NCI-H2171 treated with DMSO at 0.1 percent for 48 hours (cell line): ENCODE measurements around the gene EPAS1.

Source experiments
- DNase-seq: peaks from one replicate; lab custom pipeline; 2025; lab: John Stamatoyannopoulos, UW

Gene EPAS1

DNA sequence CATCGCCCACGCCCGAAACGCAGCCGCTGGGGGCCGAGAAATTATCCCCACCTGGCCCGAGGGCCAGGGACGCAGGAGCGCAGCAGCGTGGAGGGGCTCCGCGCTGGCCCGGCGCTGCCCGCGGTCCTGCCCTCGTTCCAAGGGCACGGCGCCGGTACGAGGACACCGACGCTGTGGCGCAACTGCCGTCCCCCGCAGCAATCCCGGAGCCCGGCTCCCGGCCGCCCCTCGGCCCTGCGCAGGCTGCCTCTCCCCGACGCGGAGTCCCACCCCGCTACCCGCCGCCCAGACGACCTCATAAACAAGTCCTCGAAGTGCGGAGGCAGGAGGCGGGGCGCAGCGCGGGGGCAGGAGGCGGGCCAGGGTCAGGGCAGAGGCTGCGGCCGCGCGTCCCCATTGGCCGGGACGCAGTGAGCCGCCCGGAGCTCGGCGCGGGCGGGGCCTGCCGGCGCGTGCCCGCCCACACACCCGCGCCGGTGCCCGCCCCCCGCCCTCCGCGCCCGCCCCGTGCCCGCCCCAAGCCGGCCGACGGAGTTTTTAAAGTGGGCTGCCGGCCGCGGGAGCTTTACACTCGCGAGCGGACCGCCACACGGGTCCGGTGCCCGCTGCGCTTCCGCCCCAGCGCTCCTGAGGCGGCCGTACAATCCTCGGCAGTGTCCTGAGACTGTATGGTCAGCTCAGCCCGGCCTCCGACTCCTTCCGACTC lies at the start of gene EPAS1:
EPAS1 (plus strand) TSS at position 568 of the 706 bp plus-strand sequence. CDS start 505 bp downstream, outside the sequence.
- peak; percentile 57 for DNase-seq

GRCh38 chr2:46248171-46248570 lies 49.0 kb upstream of the EPAS1 start:
- no peak for DNase-seq

- DNase-seq, result no peak
These were observed 47.6 kb upstream of the EPAS1 start for GRCh38 chr2:46249654-46250053.

DNA sequence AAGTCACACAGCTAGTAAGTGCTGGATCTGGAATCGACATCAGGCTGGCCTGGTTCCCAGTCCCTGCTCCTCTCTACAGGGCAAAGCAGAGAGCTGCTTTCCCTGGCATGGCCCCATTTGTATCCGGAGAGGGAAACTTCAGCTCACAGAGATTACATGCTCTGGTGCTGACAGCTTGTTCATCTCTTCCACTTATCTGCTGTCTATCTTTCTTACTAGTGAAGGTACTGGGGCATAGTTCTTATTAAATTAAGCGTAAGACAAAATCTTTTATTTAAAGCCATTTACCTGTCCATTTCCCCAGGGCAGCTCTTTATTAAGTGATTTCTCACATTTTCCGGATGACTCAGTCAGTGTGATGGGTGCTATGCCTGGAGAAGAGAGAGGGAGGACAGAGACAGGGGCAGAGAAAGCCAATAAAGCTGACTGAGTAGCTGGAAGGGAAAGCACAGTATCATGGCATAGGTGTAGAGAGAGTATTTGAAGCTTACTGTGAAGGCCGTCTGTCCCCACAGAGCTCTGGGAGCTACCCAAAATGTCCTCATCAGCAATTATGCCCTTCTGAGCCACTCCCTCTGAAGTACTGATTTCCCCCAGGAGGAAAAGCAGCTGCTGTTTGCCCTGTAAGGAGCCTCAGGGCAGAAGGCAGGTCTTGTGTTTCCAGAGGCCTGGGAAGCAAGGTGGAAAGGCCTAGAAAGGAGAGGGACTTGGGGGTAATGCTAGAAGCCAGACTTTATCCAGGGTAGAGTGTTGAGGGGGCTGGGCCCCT lies 44.1 kb upstream of the EPAS1 start:
- peak; percentile 66 for DNase-seq

- no peak for DNase-seq
These were observed 42.7 kb upstream of the EPAS1 start for GRCh38 chr2:46254474-46254873.

DNA sequence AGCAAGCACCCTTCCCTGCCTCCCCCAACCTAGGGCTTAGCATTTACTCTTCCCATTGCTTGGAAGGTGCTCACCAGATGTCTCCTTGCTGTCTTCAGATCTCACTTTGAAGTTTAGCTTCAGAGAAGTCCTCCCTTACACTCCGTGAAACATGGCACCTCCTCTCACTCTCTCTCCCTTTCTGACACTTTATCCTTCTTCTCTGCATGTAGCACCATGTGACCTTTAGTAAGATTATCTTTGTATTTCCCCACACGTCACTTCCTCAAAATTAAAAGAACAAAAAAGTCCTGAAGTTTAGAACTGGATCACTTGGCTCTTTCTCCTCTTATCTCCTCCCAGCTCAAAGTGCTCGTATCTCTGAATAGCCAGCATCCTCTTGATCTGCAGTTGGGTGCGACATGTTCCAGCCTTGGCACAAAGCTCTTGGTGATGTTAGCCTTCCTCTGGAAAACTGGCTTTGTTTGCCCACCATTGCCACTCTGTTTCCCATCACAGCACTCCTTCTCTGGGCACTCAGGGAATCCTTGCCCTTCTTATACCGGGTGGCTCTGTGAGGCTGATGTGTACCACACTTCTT lies 40.6 kb upstream of the EPAS1 start:
- DNase-seq, result no peak

- DNase-seq, result peak; percentile 84
These were observed 39.7 kb upstream of the EPAS1 start for GRCh38 chr2:46257476-46257875.

DNA sequence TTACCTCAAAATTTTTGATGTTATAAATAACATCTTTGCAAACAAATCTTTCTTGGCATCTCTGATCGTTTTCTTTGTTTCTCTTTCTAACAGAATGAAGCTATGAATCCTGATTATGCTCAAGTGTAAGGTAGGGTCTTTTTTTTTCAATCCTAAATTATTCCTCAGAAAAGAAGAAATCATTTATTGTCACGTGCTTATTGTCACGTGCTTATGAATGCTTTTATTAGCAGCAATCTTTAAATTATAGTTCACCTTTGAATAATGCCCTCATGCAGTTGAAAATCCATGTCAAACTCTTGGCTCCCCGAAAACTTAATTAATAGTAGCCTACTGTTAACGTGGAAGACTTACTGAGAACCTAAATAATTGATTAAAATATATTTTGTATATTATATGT lies 39.2 kb upstream of the EPAS1 start:
- DNase-seq, result no peak

DNA sequence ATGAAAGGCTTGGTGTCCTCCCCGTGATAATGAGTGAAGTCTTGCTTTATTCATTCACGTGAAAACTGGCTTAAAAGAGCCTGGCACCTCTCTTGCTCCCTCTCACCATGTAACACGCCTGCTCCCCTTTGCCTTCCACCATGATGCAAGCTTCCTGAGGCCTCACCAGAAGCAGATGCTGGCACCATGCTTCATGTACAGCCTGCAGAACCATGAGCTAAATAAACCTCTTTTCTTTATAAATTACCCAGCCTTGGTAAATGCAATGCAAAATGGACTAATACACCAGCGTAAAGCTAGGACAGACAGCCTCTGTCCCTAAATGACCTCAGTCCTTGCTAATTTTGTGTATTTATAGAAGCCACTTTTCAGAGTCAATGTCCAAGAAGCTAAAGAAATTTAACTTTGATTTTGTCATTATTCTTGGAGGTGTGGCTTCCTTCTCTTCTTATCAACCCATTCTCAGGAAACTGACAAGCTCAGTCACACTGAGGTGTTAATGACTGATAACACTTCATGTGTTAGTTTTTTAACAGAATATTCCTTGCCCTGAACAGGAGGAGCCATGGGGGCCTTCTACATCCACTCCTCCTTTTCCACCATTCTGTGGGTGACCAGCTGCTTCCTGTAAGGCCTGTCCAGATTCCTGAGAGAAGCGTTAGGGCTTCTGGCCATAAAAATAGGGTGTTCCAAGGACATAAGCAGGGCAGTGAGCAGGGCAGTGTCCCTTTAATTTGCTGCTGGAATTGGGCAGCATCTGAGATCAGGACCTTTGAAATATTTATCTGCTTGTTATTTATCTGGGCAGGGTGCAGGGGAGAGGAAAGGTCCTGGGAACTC lies 38.0 kb upstream of the EPAS1 start:
- no peak for DNase-seq

- DNase-seq, result no peak
These were observed 37.4 kb upstream of the EPAS1 start for GRCh38 chr2:46259777-46260168.

DNA sequence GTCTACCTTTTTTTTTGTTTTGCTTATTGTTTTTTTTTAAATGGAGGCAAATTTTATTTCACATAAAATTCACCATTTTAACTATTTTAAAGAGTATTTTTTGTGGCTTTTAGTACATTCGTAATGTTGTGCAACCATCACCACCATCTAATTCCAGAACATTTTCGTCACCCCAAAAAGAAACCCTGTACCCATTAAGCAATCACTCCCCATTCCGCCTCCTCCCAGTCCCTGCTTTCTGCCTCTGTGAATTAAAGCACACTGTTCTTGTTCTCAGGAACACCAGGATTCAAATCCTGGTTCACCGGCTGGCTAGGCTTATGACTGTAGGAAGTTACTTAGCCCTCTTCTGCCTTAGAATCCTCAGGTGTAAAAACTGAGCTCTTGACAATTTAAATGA lies 36.9 kb upstream of the EPAS1 start:
- no peak for DNase-seq

GRCh38 chr2:46262248-46262938 lies 34.8 kb upstream of the EPAS1 start:
- no peak for DNase-seq

DNA sequence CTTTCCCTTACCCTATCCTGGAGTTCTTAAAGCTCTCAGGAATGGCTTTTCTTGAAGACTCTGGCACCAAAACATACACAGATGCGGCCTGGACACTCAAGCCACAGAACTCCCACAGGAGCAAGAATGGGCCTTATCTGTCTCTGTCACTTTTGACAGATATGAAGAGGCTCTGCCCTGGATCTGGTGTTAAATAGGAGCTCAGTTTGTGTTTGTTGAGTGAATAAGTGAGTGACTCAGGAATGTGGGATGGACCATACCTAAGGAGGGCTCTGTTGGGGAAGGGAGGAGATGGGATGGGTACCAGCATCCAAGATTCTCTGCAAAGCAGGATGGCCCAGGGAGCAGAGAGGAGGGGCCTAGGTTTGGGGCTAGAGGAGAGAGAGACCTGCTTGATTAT lies 33.9 kb upstream of the EPAS1 start:
- DNase-seq, result no peak

- no peak for DNase-seq
These were observed 32.8 kb upstream of the EPAS1 start for GRCh38 chr2:46264447-46264846.

- DNase-seq, result no peak
These were observed 31.1 kb upstream of the EPAS1 start for GRCh38 chr2:46266134-46266533.

GRCh38 chr2:46267616-46268015 lies 29.6 kb upstream of the EPAS1 start:
- no peak for DNase-seq

DNA sequence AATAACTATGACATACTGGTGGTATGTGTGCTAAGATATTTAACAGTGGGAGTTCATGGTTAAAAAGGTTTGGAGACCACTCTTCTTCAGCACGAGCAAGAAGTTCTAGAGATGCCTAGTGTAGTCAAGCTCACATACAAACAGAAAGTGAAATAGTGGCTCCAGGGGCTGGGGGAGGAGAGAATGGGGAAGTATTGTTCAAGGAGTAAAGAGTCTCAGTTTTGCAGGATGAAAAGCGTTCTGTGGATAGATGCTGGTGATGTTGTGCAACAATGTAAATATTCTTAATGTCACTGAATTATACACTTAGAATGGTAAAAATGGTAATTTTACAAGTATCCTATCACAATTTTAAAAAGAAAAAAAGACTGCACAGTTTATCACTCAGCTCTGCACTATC lies 29.0 kb upstream of the EPAS1 start:
- no peak for DNase-seq

DNA sequence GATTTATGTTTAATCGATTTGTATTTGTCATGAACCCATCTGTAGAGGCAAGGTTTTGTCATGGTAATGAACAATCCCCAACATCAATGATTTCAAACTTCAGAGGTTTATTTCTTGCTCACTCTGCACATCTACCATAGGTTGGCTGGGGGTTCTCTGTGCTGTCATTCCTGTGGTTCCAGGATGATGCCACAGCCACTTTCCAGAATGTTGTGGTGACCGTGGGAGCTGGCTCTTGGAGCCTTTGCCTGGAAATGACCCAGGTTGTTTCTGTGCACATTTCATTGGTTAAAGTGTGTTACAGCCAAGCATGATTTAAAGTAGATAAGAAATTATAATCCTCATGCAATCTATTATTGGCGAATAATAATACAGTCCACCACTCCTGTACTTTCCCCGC lies 28.2 kb upstream of the EPAS1 start:
- DNase-seq, result no peak

DNA sequence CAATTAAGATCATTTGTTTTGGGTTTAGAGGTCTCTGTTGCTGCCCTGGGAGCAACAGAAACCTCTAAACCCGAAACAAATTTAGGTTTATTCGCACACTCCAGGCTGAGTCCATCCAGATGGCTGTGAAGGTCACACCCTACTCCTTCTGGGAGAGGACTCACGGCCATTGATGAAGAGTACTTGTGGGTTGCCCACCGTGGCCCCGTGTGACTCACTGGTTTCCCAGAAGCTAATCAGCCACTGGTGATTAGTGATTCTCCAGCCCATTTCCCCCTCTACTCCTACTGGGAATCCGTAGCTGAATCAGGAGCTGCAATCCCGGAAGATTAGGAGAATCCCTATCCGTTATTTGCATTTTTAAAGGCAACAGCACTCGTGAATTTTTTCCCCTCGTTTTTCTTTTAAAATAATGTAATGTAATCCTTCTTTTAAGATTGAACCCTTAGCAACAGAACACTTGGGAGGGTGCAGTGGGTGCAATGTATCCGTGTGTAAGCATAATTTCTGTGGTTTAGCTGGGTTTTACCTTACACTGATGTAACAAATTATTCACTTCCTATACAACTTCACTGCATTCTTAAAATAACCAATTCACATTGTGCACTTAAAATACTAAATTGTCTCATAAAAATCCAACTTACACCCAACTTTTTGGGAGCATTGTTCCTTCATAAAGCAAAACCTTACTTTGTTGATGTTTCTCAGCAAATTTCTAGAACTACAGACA lies 27.5 kb upstream of the EPAS1 start:
- DNase-seq, result no peak

DNA sequence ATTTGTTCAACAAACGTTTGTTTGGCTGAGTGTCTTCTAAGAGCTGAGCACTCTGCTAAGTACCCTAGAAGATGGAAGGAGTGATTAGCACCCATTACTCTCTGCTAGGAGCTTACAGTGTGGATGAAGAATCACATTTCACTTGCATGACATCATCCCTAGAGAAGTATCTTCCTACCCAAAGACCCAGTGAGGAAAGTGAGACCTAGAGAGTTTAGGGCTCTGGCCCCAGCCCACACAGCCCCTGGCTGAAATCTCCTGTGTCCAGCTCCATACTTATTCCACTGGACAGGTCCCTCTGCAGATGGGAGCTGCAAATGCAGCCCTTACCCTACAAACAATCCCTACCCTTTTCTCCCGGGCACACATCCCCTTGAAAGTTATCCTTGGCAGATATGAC lies 26.8 kb upstream of the EPAS1 start:
- no peak for DNase-seq

DNA sequence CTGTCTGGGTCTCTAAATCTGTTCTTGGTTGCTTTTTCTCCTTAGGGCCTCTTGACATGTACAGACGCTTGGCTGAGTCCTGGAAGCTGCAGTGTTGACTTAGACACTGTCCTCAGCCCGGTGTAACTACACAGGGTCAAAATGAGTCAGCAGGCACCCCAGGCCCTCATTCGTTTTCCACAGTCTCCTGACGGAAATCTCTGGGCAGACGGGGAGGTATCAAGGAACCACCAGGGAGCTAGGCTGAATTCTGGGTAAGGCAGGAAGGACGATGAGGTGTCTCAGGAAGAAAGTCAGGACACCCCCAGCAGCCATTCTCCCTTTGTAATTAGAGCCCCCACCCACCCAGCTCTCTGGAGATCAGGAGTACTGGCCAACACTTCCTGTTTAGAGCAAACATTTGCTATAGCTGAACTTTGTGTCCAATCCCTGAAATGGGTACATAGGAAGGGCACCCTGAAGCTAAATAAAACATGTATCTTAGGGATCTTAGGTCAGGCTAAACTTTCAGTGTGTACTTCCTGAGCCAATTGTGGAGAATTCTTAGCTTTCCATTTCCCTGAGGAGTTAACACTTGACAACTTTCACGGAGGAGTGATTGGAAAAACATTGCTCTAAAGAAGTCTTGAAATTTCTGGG lies 23.9 kb upstream of the EPAS1 start:
- no peak for DNase-seq
